Fibroblast of skin of scalp (primary cell): ENCODE data around the gene NTPCR. TPM values are rescaled to one million over a fixed set of nuclear protein-coding genes. Genes with fewer than 3 reads are reported as not detected.
"Not testable (repeated sequence)": the region's sequence is repeated elsewhere in the genome, so short reads cannot be mapped to it uniquely, and the experiment has no call there.

Source experiments
- DNase-seq: peaks from one replicate; pipeline ENCODE4 v3.0.0-alpha.2; 2013
- polyA plus RNA-seq, 2 experiments: library from polyadenylated mRNA; unstranded; fragments of 120-200 nt; gene quantifications; one replicate each; pipeline ENCODE4 v1.2.1, GENCODE V29; 2013; ENCODE audit not compliant: insufficient read length in 2 of 2

The NTPCR gene
- polyA plus RNA-seq (2013, experiment 1 of 2; ENCODE audit: insufficient read length), result 33.7 TPM
- 35.5 TPM for polyA plus RNA-seq (2013, experiment 2 of 2; ENCODE audit: insufficient read length)

- peak; percentile 93 for DNase-seq
Observed at GRCh38 chr1:232950197-232951176, at the start of gene NTPCR. NTPCR (plus strand) TSS chr1:232950611; CDS start chr1:232950711, 100 bp downstream.

GRCh38 chr1:232900818-232901217, 49.6 kb upstream of the NTPCR start:
- no peak for DNase-seq

GRCh38 chr1:232901255-232901654, 49.2 kb upstream of the NTPCR start:
- no peak for DNase-seq

GRCh38 chr1:232902774-232903350, 47.5 kb upstream of the NTPCR start:
- DNase-seq, result no peak

GRCh38 chr1:232904131-232904530, 46.3 kb upstream of the NTPCR start:
- no peak for DNase-seq

GRCh38 chr1:232904566-232904965, 45.8 kb upstream of the NTPCR start:
- peak; percentile 32 for DNase-seq

GRCh38 chr1:232905331-232906034, 44.9 kb upstream of the NTPCR start:
- no peak for DNase-seq

- DNase-seq, result no peak
Observed at GRCh38 chr1:232906441-232906840, 44.0 kb upstream of the NTPCR start.

- no peak for DNase-seq
Observed at GRCh38 chr1:232908831-232909230, 41.6 kb upstream of the NTPCR start.

- no peak for DNase-seq
Observed at GRCh38 chr1:232909752-232910151, 40.7 kb upstream of the NTPCR start.

GRCh38 chr1:232911027-232911599, 39.3 kb upstream of the NTPCR start:
- no peak for DNase-seq

GRCh38 chr1:232912845-232913580, 37.4 kb upstream of the NTPCR start:
- DNase-seq, result no peak

GRCh38 chr1:232914271-232914670, 36.1 kb upstream of the NTPCR start:
- DNase-seq, result not testable (repeated sequence)

- DNase-seq, result no peak
Observed at GRCh38 chr1:232915212-232915611, 35.2 kb upstream of the NTPCR start.

- DNase-seq, result no peak
Observed at GRCh38 chr1:232917053-232917452, 33.4 kb upstream of the NTPCR start.

- no peak for DNase-seq
Observed at GRCh38 chr1:232921381-232921780, 29.0 kb upstream of the NTPCR start.

- peak; percentile 47 for DNase-seq
Observed at GRCh38 chr1:232922485-232922884, 27.9 kb upstream of the NTPCR start.

- DNase-seq, result peak; percentile 9
Observed at GRCh38 chr1:232923739-232924386, 26.5 kb upstream of the NTPCR start.

- no peak for DNase-seq
Observed at GRCh38 chr1:232924874-232925273, 25.5 kb upstream of the NTPCR start.

GRCh38 chr1:232925421-232926220, 24.8 kb upstream of the NTPCR start:
- DNase-seq, result no peak
